Measurements from ENCODE around the gene HOXC6. TPM values are rescaled to one million over a fixed set of nuclear protein-coding genes. Genes with fewer than 3 reads are reported as not detected.

The HOXC6 gene
- polyA plus RNA-seq, 3 donors: not detected

- no peaks in the 10 kb centered on the region for H4K20me1 ChIP-seq (ENCODE audit: insufficient read depth, low read length)
- Mint-ChIP-seq H3K27me3 (ENCODE audit: low read depth in 3 of 3) (peaks cover 96 to 100% (median 99%) of the 10 kb centered on the region in 3 donors), H3K4me1 (peaks cover 28% of the 10 kb centered on the region), H3K27ac (no peak overlapping the region), H3K36me3 (peaks cover 0 to 5% of the 10 kb centered on the region in 2 donors), H3K4me3 (peak overlapping the region in 1 of 2 donors; percentile 71), H3K9me3 (peaks cover 0 to 49% (median 16%) of the 10 kb centered on the region in 7 donors)
- no peaks in the 10 kb centered on the region for H3K36me3 ChIP-seq (replicated peaks in 1 of 2; ENCODE audit: control insufficient read depth in 1 of 2, insufficient read depth in 2 of 2, low read length in 2 of 2)
- no peak for TF ChIP-seq CTCF (IDR thresholded peaks at IDR 0.05)
- H3K4me1 ChIP-seq (ENCODE audit: control insufficient read depth in 1 of 2, insufficient read depth in 2 of 2, low read length in 2 of 2): peaks cover 14 to 16% of the 10 kb centered on the region in 2 donors
- H3K4me3 ChIP-seq (replicated peaks in 1 of 3; ENCODE audit: low read depth in 2 of 3, low read length in 3 of 3): no peak overlapping the region
- H3K9ac ChIP-seq (ENCODE audit: insufficient read depth, low read length, poor library complexity, severe bottlenecking): no peak overlapping the region
- peaks cover 94 to 100% of the 10 kb centered on the region in 2 donors for H3K27me3 ChIP-seq (ENCODE audit: control insufficient read depth in 2 of 2, insufficient read depth in 2 of 2, low read length in 2 of 2)
- 0% methylated on average over 8 of the region's 25 CpGs for WGBS (ENCODE audit: insufficient coverage)
- H3K27ac ChIP-seq (ENCODE audit: low read depth in 1 of 2, low read length in 2 of 2): no peak overlapping the region
- H3K9me3 ChIP-seq (replicated peaks in 1 of 2; ENCODE audit: control insufficient read depth in 1 of 2, insufficient read depth in 1 of 2, low read length in 2 of 2): peaks cover 10 to 40% of the 10 kb centered on the region in 2 donors
- no peak overlapping the region for H2AFZ ChIP-seq (ENCODE audit: insufficient read depth, low read depth, low read length, poor library complexity, severe bottlenecking)
- no peak for DNase-seq
- H3K4me2 ChIP-seq (replicated peaks; ENCODE audit: extremely low read depth, low read length, poor library complexity, severe bottlenecking): no peak overlapping the region
- no peaks in the 10 kb centered on the region for H3K79me2 ChIP-seq (ENCODE audit: insufficient read depth, low read length)
- intact Hi-C loops (cut with micrococcal nuclease): no loop called here
Measured at GRCh38 chr12:54016478-54016964, 11.7 kb upstream of the HOXC6 start.

DNA sequence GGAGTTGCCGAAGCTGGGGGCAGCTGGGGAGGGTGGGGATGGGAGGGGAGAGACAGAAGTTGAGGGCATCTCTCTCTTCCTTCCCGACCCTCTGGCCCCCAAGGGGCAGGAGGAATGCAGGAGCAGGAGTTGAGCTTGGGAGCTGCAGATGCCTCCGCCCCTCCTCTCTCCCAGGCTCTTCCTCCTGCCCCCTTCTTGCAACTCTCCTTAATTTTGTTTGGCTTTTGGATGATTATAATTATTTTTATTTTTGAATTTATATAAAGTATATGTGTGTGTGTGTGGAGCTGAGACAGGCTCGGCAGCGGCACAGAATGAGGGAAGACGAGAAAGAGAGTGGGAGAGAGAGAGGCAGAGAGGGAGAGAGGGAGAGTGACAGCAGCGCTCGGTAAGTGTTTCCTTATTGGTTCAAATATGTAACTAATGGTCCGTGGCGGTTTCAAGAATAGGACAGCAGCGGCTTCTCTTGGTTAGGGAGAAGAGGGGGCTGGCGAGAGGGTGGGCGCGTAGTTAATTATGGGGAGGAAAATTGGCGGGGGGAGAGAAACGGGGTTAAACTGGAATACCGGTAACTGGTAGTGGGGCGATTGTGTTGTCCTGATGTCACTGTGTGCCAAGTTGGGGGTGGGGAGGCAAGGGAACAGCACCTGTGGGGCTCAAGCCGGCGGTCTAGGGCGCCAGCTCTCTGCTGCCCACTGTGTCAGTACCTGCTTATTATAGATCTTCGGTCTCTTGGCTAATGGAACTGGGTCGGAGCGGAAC lies 11.0 kb upstream of the HOXC6 start:
- H3K4me1 ChIP-seq (ENCODE audit: control insufficient read depth in 1 of 2, insufficient read depth in 2 of 2, low read length in 2 of 2): peaks cover 14 to 16% of the 10 kb centered on the region in 2 donors
- TF ChIP-seq CTCF (IDR thresholded peaks at IDR 0.05): no peak
- no peak overlapping the region for H3K27ac ChIP-seq (ENCODE audit: low read depth in 1 of 2, low read length in 2 of 2)
- peaks cover 0 to 45% (median 14%) of the 10 kb centered on the region in 7 donors for H3K9me3 Mint-ChIP-seq
- peaks cover 10 to 41% of the 10 kb centered on the region in 2 donors for H3K9me3 ChIP-seq (replicated peaks in 1 of 2; ENCODE audit: control insufficient read depth in 1 of 2, insufficient read depth in 1 of 2, low read length in 2 of 2)
- H3K4me3 ChIP-seq (replicated peaks in 1 of 3; ENCODE audit: low read depth in 2 of 3, low read length in 3 of 3): peak overlapping the region in 2 of 3 experiments; percentile 12 to 64
- peaks cover 27% of the 10 kb centered on the region for H3K4me1 Mint-ChIP-seq
- peak overlapping the region; percentile 63 to 83 for H3K4me3 Mint-ChIP-seq
- peaks cover 96 to 100% (median 99%) of the 10 kb centered on the region in 3 donors for H3K27me3 Mint-ChIP-seq (ENCODE audit: low read depth in 3 of 3)
- peak overlapping the region; percentile 76 for H2AFZ ChIP-seq (ENCODE audit: insufficient read depth, low read depth, low read length, poor library complexity, severe bottlenecking)
- peaks cover 95 to 100% of the 10 kb centered on the region in 2 donors for H3K27me3 ChIP-seq (ENCODE audit: control insufficient read depth in 2 of 2, insufficient read depth in 2 of 2, low read length in 2 of 2)
- H3K79me2 ChIP-seq (ENCODE audit: insufficient read depth, low read length): no peaks in the 10 kb centered on the region
- WGBS (ENCODE audit: insufficient coverage): 2% methylated on average over 21 of the region's 24 CpGs
- intact Hi-C loops (cut with micrococcal nuclease): no loop called here
- H3K4me2 ChIP-seq (replicated peaks; ENCODE audit: extremely low read depth, low read length, poor library complexity, severe bottlenecking): peak overlapping the region; percentile 69
- no peaks in the 10 kb centered on the region for H4K20me1 ChIP-seq (ENCODE audit: insufficient read depth, low read length)
- H3K36me3 ChIP-seq (replicated peaks in 1 of 2; ENCODE audit: control insufficient read depth in 1 of 2, insufficient read depth in 2 of 2, low read length in 2 of 2): no peaks in the 10 kb centered on the region
- DNase-seq: no peak
- H3K36me3 Mint-ChIP-seq: peaks cover 0 to 4% of the 10 kb centered on the region in 2 donors
- H3K9ac ChIP-seq (ENCODE audit: insufficient read depth, low read length, poor library complexity, severe bottlenecking): no peak overlapping the region
- H3K27ac Mint-ChIP-seq: no peak overlapping the region

Data from CD14-positive monocyte (primary cell).